BLaER1 treated with 17β-estradiol and CSF1 and Interleukin-3, amounts not matched to agents 10 nM and 100 nM (cell line): ENCODE results near the gene GNB1.
"Not testable (repeated sequence)": the region's sequence is repeated elsewhere in the genome, so short reads cannot be mapped to it uniquely, and the experiment has no call there.

Experiments
- H3K27ac ChIP-seq, 11 experiments: shearing (Covaris generic); formaldehyde crosslinking; 2 replicates each; pipeline ENCODE4 v1.8.1; 2022
- H3K27me3 ChIP-seq, 11 experiments: shearing (Covaris generic); formaldehyde crosslinking; 2 replicates each; pipeline ENCODE4 v1.8.1; 2022
- H3K36me3 ChIP-seq, 11 experiments: shearing (Covaris generic); formaldehyde crosslinking; 2 replicates each; pipeline ENCODE4 v1.8.1; 2022
- H3K4me1 ChIP-seq, 10 experiments: shearing (Covaris generic); formaldehyde crosslinking; 2 replicates each; pipeline ENCODE4 v1.8.1; 2022
- H3K4me2 ChIP-seq, 11 experiments: shearing (Covaris generic); formaldehyde crosslinking; 2 replicates each; pipeline ENCODE4 v1.8.1; 2022
- H3K4me3 ChIP-seq, 10 experiments: shearing (Covaris generic); formaldehyde crosslinking; 2 replicates each; pipeline ENCODE4 v1.8.1; 2022
- H3K9ac ChIP-seq, 11 experiments: shearing (Covaris generic); formaldehyde crosslinking; 2 replicates each; pipeline ENCODE4 v1.8.1; 2022
- H3K9me3 ChIP-seq, 11 experiments: shearing (Covaris generic); formaldehyde crosslinking; replicated peaks in 1 of 11; 2 replicates each; pipeline ENCODE4 v1.8.1; 2022
- H4K20me1 ChIP-seq, 11 experiments: shearing (Covaris generic); formaldehyde crosslinking; 2 replicates each; pipeline ENCODE4 v1.8.1; 2022
- Cebpa-rat ChIP-seq, 11 experiments: shearing (Covaris generic); IDR thresholded peaks; 2 replicates each; pipeline ENCODE4 v1.8.1; 2022

The GNB1 gene

DNA sequence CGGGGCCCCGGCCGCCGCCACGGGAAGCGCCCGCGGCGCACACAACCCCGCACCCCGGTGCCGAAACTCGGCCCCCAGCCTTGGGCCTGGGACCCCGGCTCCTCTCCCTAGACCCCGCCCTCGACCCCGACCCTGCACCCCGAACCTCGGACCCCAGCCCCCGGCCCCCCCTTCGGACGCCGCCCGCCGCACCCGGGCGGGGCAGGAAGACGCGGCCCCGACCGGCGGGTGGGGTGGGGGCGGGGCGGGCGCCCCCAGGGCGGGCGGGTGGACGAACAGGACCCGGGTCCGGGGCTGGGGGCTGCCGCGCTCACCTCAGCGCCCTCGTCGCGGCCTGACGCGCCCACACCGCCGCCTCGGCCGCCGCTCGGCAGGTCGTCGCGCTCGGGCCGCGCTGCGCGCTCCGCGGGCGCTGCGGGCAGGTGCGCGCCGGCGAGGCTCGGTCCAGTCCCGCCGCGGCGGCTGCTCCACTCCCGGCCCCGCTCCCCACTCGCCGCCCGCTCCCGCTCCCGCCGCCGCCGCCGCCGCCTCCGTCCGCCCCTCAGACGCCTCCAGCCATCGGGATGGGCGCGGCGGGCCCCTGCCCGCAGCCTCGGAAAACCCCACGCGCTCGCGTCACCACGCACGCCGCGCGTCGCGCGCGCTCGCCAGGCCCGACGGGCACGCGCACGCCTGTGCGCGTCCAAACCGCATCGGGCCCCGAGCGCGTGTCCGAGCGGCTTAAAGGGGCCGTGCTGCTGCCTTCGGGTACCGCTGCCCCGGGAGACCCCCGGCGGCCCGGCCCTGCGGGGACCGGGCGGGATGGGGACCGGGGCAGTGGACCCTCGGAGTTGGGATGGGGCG lies at the start of gene GNB1:
TSS of gene GNB1 (minus strand) at position 582 of the 843 bp plus-strand sequence. CDS start 65,634 bp downstream, outside the sequence.
- peak within 1 kb of the TSS; percentile 81 to 97 (median 94) for H3K4me3 ChIP-seq
- H3K9ac ChIP-seq = peak within 1 kb of the TSS; percentile 98 to 100 (median 99)
- peaks cover 38 to 73% (median 47%) of the 10 kb centered on the region in 11 experiments for H4K20me1 ChIP-seq
- peaks cover 69 to 76% (median 73%) of the 10 kb centered on the region in 10 experiments for H3K4me1 ChIP-seq
- H3K36me3 ChIP-seq = peaks cover 0 to 28% (median 17%) of the 10 kb centered on the region in 11 experiments; a peak in 14 of 22 replicates
- peak within 1 kb of the TSS; percentile 85 to 97 (median 94) for H3K4me2 ChIP-seq
- peak within 1 kb of the TSS; percentile 94 to 100 (median 99) for H3K27ac ChIP-seq
- H3K27me3 ChIP-seq = no peaks in the 10 kb centered on the region
- H3K9me3 ChIP-seq = no peaks in the 10 kb centered on the region
- no peak for TF ChIP-seq Cebpa-rat (IDR thresholded peaks at IDR 0.05)

DNA sequence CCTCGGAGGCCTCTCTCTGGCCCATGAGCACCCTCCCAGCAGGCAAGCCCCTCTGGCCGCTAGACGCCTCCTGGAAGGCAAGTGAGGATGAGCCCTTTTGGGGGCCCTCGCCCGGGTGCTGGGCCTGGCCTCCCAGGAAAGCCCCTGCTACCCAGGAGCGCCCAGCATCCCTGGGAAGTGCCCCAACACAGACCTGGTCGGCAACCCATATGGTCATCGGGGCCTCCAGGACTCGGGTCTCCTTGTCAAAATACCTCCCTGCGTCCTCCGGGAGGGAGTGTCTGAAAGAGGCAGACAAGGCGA lies 49.2 kb upstream of the GNB1 start:
- Histone ChIP-seq H3K27me3 (peaks cover 0 to 37% (median 7%) of the 10 kb centered on the region in 11 experiments; a peak in 10 of 22 replicates), H4K20me1 (no peaks in the 10 kb centered on the region; a peak in 2 of 22 replicates), H3K27ac (no peak overlapping the region), H3K9ac (no peak overlapping the region), H3K4me2 (peak overlapping the region in 6 of 11 experiments; percentile 2 to 95 (median 68); a peak in 8 of 22 replicates), H3K9me3 (peaks cover 0 to 4% (median 2%) of the 10 kb centered on the region in 11 experiments; a peak in 10 of 22 replicates), H3K36me3 (no peaks in the 10 kb centered on the region), H3K4me1 (peaks cover 22 to 79% (median 64%) of the 10 kb centered on the region in 10 experiments), H3K4me3 (no peak overlapping the region)
- TF ChIP-seq Cebpa-rat (IDR thresholded peaks at IDR 0.05) = no peak

DNA sequence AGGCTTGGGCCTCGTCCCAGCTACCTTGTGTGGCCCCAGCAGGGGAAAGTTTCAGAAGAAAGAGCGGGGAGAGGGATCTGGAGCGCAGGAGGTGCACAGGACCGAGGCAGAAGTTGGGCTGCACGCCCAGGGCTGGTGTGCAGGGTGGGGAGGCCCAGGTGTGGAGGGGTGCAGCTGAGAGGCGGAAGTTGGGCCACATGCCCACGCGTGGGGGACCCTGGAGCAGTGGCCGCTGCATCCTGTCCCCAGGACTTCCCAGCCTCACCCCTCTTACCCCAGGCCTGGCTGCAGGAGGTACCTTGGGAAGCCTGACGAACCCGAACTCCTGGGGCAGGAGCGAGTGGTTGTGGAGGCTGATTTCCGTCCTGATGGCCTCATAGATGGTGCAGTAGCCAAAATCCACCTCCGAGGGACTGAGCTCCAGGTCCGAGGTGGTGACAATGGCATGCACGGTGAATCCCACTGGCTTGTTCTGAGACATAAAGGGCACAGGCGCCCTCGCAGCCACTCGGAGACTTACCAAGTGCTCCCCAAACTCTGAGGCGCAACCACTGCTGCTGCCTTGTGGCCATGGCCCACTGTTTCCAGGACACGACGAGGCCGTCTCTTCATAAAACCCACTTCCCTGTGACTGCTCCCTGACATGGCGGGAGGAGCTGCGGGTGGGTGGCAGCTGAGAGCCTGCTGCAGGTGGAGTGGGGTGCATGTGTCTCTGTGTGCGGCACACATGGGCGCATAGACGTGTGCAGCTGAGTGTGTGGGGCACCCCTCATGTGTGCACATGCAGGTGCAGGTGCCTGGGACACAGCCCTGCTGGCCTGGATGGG lies 48.6 kb upstream of the GNB1 start:
- no peak overlapping the region for H3K4me3 ChIP-seq
- peaks cover 0 to 37% (median 7%) of the 10 kb centered on the region in 11 experiments; a peak in 10 of 22 replicates for H3K27me3 ChIP-seq
- H3K27ac ChIP-seq = no peak overlapping the region
- H4K20me1 ChIP-seq = no peaks in the 10 kb centered on the region; a peak in 2 of 22 replicates
- peak overlapping the region in 7 of 11 experiments; percentile 0 to 95 (median 45); a peak in 8 of 22 replicates for H3K4me2 ChIP-seq
- no peak for TF ChIP-seq Cebpa-rat (IDR thresholded peaks at IDR 0.05)
- no peaks in the 10 kb centered on the region for H3K36me3 ChIP-seq
- peaks cover 0 to 10% (median 8%) of the 10 kb centered on the region in 11 experiments; a peak in 14 of 22 replicates for H3K9me3 ChIP-seq
- H3K4me1 ChIP-seq = peaks cover 22 to 75% (median 63%) of the 10 kb centered on the region in 10 experiments
- no peak overlapping the region for H3K9ac ChIP-seq

DNA sequence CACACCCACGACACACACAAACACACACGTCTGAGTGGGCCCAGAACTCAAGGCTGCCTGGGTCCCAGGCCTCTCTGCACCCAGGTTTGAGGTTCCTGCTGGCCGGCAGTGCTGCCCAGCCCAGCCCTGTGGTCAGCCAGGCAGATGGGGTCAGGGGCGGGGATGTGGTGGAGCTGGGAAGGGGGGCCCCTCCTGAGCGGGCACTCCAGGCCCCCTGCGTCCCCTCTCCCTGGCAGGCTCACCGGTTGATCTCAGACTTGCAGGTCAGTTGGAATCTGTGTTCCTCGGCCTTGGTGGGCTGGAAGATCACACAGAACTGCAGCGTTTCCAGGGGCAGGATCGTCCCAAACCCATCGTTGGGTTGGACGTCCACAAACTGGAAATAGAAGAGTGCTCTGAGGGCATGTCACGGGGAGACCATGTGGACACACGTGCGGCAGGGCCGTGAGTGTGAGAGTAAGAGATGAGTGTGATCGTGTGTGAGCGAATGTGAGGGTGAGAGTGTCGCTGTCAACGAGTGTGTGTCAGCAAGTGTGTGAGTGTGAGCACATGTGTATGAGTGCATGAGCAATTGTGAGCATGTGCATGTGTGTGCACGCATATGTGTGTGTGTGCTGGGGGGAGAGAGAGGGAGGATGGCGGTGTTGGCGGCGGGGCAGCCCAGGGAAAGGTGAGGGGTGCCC lies 47.9 kb upstream of the GNB1 start:
- Histone ChIP-seq H3K27me3 (peaks cover 0 to 37% (median 7%) of the 10 kb centered on the region in 11 experiments; a peak in 10 of 22 replicates), H3K27ac (no peak overlapping the region), H3K36me3 (no peaks in the 10 kb centered on the region), H3K4me1 (peaks cover 22 to 68% (median 56%) of the 10 kb centered on the region in 10 experiments), H3K9me3 (peaks cover 0 to 17% (median 15%) of the 10 kb centered on the region in 11 experiments; a peak in 16 of 22 replicates), H3K4me3 (no peak overlapping the region), H3K4me2 (no peak overlapping the region), H4K20me1 (no peaks in the 10 kb centered on the region; a peak in 2 of 22 replicates), H3K9ac (no peak overlapping the region)
- TF ChIP-seq Cebpa-rat (IDR thresholded peaks at IDR 0.05) = no peak

DNA sequence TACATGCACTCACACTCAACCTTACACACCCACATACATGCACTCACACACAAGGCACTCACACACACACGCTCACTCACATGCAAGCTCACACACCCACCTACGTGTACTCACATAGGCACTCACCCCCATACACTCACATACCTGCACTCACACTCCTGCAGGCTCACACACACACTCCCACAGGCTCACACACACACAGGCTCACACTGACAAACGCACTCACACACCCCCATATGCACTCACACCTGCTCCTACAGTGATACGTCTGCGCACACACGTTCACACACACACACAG lies 47.3 kb upstream of the GNB1 start:
- Histone ChIP-seq H3K4me1 (peaks cover 17 to 63% (median 51%) of the 10 kb centered on the region in 10 experiments), H3K27me3 (peaks cover 0 to 37% (median 7%) of the 10 kb centered on the region in 11 experiments; a peak in 10 of 22 replicates), H3K4me2 (no peak overlapping the region), H3K36me3 (no peaks in the 10 kb centered on the region), H3K9ac (no peak overlapping the region), H3K4me3 (no peak overlapping the region), H3K27ac (no peak overlapping the region), H4K20me1 (no peaks in the 10 kb centered on the region; a peak in 2 of 22 replicates), H3K9me3 (peaks cover 0 to 22% (median 18%) of the 10 kb centered on the region in 11 experiments; a peak in 16 of 22 replicates)
- no peak for TF ChIP-seq Cebpa-rat (IDR thresholded peaks at IDR 0.05)

DNA sequence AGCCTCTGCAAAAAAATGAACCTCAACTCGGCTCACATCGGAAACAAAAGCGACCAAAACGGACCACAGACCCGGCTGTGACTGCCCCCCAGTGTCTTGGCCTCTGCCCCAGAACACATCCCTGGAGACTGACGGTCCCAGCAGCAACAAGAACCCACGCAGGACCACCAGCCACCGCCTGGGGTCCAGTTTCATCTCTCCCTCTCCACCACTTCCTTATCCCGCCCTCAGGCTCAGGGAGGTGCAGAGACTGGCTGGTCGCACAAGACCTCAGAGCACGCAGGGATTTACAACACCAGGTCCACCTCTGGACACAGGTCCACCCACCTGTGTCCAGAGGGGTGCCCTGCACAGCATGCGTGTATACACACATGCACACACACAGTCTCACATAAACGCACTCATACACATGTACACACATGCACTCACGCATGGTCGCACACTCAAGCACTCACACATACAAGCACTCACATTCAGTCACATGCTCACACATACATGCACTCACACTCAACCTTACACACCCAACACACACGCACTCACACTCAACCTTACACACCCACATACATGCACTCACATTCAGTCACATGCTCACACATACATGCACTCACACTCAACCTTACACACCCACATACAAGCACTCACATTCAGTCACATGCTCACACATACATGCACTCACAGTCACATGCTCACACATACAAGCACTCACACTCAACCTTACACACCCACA lies 46.8 kb upstream of the GNB1 start:
- no peaks in the 10 kb centered on the region for H3K36me3 ChIP-seq
- peak overlapping the region in 9 of 11 experiments; percentile 11 to 76 (median 61); a peak in 17 of 22 replicates for H3K4me2 ChIP-seq
- H3K4me1 ChIP-seq = peaks cover 12 to 57% (median 46%) of the 10 kb centered on the region in 10 experiments
- peaks cover 0 to 26% (median 18%) of the 10 kb centered on the region in 11 experiments; a peak in 16 of 22 replicates for H3K9me3 ChIP-seq
- peaks cover 0 to 37% (median 7%) of the 10 kb centered on the region in 11 experiments; a peak in 10 of 22 replicates for H3K27me3 ChIP-seq
- no peak for TF ChIP-seq Cebpa-rat (IDR thresholded peaks at IDR 0.05)
- no peak overlapping the region for H3K27ac ChIP-seq
- H3K4me3 ChIP-seq = no peak overlapping the region
- H3K9ac ChIP-seq = 0 out of 22 replicates have a peak overlapping the region, but pooled peaks of 1 of the 11 experiments have one; percentile 2
- H4K20me1 ChIP-seq = no peaks in the 10 kb centered on the region; a peak in 1 of 22 replicates

DNA sequence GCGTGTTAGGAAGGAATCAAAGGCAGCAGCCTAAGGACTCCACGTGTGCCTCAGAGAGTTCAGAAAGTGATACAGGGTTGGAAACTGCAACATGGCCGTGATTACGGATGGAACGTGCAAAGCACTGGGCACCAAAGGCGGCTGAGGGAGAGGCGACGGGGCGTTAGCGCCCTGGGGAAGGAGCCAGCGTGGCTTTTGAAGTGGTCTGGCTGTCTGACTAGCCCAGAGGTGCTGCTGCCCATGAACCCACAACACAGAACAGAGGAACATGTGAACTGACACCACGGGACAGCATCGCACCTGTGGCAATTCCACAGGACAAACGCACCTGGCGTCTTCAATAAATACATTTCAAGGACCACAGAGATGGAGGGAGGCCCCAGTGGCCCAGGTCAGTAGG lies 46.2 kb upstream of the GNB1 start:
- peaks cover 0 to 30% (median 7%) of the 10 kb centered on the region in 11 experiments; a peak in 10 of 22 replicates for H3K27me3 ChIP-seq
- peaks cover 0 to 27% (median 18%) of the 10 kb centered on the region in 11 experiments; a peak in 16 of 22 replicates for H3K9me3 ChIP-seq
- TF ChIP-seq Cebpa-rat (IDR thresholded peaks at IDR 0.05) = no peak
- peak overlapping the region in 9 of 11 experiments; percentile 11 to 76 (median 61); a peak in 17 of 22 replicates for H3K4me2 ChIP-seq
- 0 out of 22 replicates have a peak overlapping the region, but pooled peaks of 1 of the 11 experiments have one; percentile 2 for H3K9ac ChIP-seq
- H3K36me3 ChIP-seq = no peaks in the 10 kb centered on the region
- no peak overlapping the region for H3K27ac ChIP-seq
- peaks cover 5 to 51% (median 39%) of the 10 kb centered on the region in 10 experiments for H3K4me1 ChIP-seq
- H3K4me3 ChIP-seq = no peak overlapping the region
- no peaks in the 10 kb centered on the region; a peak in 1 of 22 replicates for H4K20me1 ChIP-seq

DNA sequence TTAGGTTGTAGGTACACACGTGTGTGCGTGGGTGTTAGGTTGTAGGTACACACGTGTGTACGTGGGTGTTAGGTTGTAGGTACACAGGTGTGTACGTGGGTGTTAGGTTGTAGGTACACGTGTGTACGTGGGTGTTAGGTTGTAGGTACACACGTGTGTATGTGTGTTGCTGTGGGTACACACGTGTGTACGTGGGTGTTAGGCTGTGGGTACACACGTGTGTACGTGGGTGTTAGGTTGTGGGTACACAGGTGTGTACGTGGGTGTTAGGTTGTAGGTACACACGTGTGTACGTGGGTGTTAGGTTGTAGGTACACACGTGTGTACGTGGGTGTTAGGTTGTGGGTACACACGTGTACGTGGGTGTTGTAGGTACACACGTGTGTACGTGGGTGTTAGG lies 44.0 kb upstream of the GNB1 start:
- peaks cover 0 to 36% (median 23%) of the 10 kb centered on the region in 10 experiments; a peak in 15 of 20 replicates for H3K4me1 ChIP-seq
- not testable (repeated sequence) for H3K36me3 ChIP-seq

More for the DNA sequence above, 44.0 kb upstream of the GNB1 start:
- peaks cover 0 to 17% (median 7%) of the 10 kb centered on the region in 11 experiments; a peak in 10 of 22 replicates for H3K27me3 ChIP-seq
- H3K27ac ChIP-seq, H4K20me1 ChIP-seq, H3K9ac ChIP-seq, H3K4me2 ChIP-seq, H3K4me3 ChIP-seq: not testable (repeated sequence)
- peaks cover 0 to 27% (median 18%) of the 10 kb centered on the region in 11 experiments; a peak in 16 of 22 replicates for H3K9me3 ChIP-seq
